H9 (cell line): Measurements from ENCODE around the gene KCNE4. TPM values are rescaled to one million over a fixed set of nuclear protein-coding genes. Genes with fewer than 3 reads are reported as not detected.

Experiments
- DNase-seq: peaks from one replicate; pipeline ENCODE4 v3.0.0-alpha.2; 2017
- H2AFZ ChIP-seq: one replicate; pipeline ENCODE4 v1.6.1; 2013; ENCODE audit warnings: mild to moderate bottlenecking, low read length, control low read depth, moderate library complexity
- H2AK5ac ChIP-seq: 2 replicates; pipeline ENCODE4 v1.6.1; 2013; ENCODE audit warnings: low read length, control low read depth, mixed read lengths; ENCODE audit not compliant: insufficient read length
- H2BK120ac ChIP-seq: one replicate; pipeline ENCODE4 v1.6.1; 2013; ENCODE audit warnings: low read depth, mild to moderate bottlenecking, low read length, control low read depth, inconsistent platforms; ENCODE audit not compliant: poor library complexity, severe bottlenecking
- H2BK12ac ChIP-seq: 2 replicates; pipeline ENCODE4 v1.6.1; 2013; ENCODE audit warnings: low read length, control low read depth, mixed read lengths, low read depth; ENCODE audit not compliant: insufficient read length
- H2BK15ac ChIP-seq: 2 replicates; pipeline ENCODE4 v1.6.1; 2013; ENCODE audit warnings: low read depth, low read length, control low read depth
- H2BK20ac ChIP-seq: one replicate; pipeline ENCODE4 v1.6.1; 2013; ENCODE audit warnings: low read depth, mild to moderate bottlenecking, low read length, control low read depth, inconsistent platforms; ENCODE audit not compliant: poor library complexity, severe bottlenecking
- H2BK5ac ChIP-seq: 2 replicates; pipeline ENCODE4 v1.6.1; 2013; ENCODE audit warnings: low read length, control low read depth, mixed read lengths; ENCODE audit not compliant: insufficient read length
- H3K14ac ChIP-seq: 2 replicates; pipeline ENCODE4 v1.6.1; 2013; ENCODE audit warnings: low read length, control low read depth; ENCODE audit not compliant: insufficient read depth
- H3K18ac ChIP-seq: 2 replicates; pipeline ENCODE4 v1.6.1; 2013; ENCODE audit warnings: low read depth, mild to moderate bottlenecking, mixed read lengths, low read length, control low read depth; ENCODE audit not compliant: insufficient read length
- H3K23ac ChIP-seq: 2 replicates; pipeline ENCODE4 v1.6.1; 2013; ENCODE audit warnings: low read length, control low read depth, mixed read lengths, low read depth; ENCODE audit not compliant: insufficient read length
- H3K23me2 ChIP-seq: 2 replicates; pipeline ENCODE4 v1.6.1; 2013; ENCODE audit warnings: low read depth, mild to moderate bottlenecking, mixed read lengths, low read length, control low read depth; ENCODE audit not compliant: insufficient read length, poor library complexity, severe bottlenecking
- H3K27ac ChIP-seq: 2 replicates; pipeline ENCODE4 v1.5.1; 2013; ENCODE audit warnings: low read length, control low read depth, mixed read lengths, low read depth; ENCODE audit not compliant: insufficient read length
- H3K27me3 ChIP-seq: 2 replicates; pipeline ENCODE4 v1.6.1; 2013; ENCODE audit warnings: low read length, control low read depth, inconsistent platforms; ENCODE audit not compliant: insufficient read depth
- H3K4ac ChIP-seq: 2 replicates; pipeline ENCODE4 v1.6.1; 2013; ENCODE audit warnings: low read depth, mild to moderate bottlenecking, control low read depth, inconsistent platforms, low read length, moderate library complexity
- H3K4me1 ChIP-seq: 2 replicates; pipeline ENCODE4 v1.6.1; 2013; ENCODE audit warnings: low read length, control low read depth, inconsistent platforms; ENCODE audit not compliant: insufficient read depth
- H3K4me2 ChIP-seq: 2 replicates; pipeline ENCODE4 v1.6.1; 2013; ENCODE audit warnings: low read length, control low read depth, mixed read lengths; ENCODE audit not compliant: insufficient read length, insufficient read depth
- H3K56ac ChIP-seq: 2 replicates; pipeline ENCODE4 v1.6.1; 2013; ENCODE audit warnings: low read depth, mild to moderate bottlenecking, mixed read lengths, low read length, control low read depth; ENCODE audit not compliant: insufficient read length
- H3K79me1 ChIP-seq: 2 replicates; pipeline ENCODE4 v1.6.1; 2013; ENCODE audit warnings: low read depth, mild to moderate bottlenecking, moderate library complexity, low read length, control low read depth, inconsistent platforms; ENCODE audit not compliant: insufficient read depth, poor library complexity, severe bottlenecking
- H3K79me2 ChIP-seq: 2 replicates; pipeline ENCODE4 v1.6.1; 2013; ENCODE audit warnings: low read length, control low read depth, inconsistent platforms; ENCODE audit not compliant: insufficient read depth
- H3K9ac ChIP-seq: 2 replicates; pipeline ENCODE4 v1.6.1; 2013; ENCODE audit warnings: low read length, control low read depth, mixed read lengths; ENCODE audit not compliant: insufficient read length; ENCODE audit errors: extremely low read depth
- H3K9me3 ChIP-seq: one replicate; pipeline ENCODE4 v1.6.1; 2013; ENCODE audit warnings: low read depth, low read length, inconsistent platforms; ENCODE audit not compliant: control insufficient read depth
- H3T11ph ChIP-seq: one replicate; pipeline ENCODE4 v1.6.1; 2013; ENCODE audit warnings: mild to moderate bottlenecking, low read length, control low read depth, inconsistent platforms
- H4K20me1 ChIP-seq: one replicate; pipeline ENCODE4 v1.6.1; 2013; ENCODE audit not compliant: control insufficient read depth, insufficient read length, insufficient read depth
- H4K5ac ChIP-seq: 2 replicates; pipeline ENCODE4 v1.6.1; 2013; ENCODE audit warnings: low read depth, mild to moderate bottlenecking, mixed read lengths, low read length, control low read depth; ENCODE audit not compliant: insufficient read length
- H4K8ac ChIP-seq: replicated peaks from 2 replicates; pipeline ENCODE4 v1.6.1; 2013; ENCODE audit warnings: low read length, control low read depth, mixed read lengths, low read depth; ENCODE audit not compliant: insufficient read length
- H4K91ac ChIP-seq: 2 replicates; pipeline ENCODE4 v1.6.1; 2013; ENCODE audit warnings: low read depth, mild to moderate bottlenecking, moderate library complexity, mixed read lengths, low read length, control low read depth; ENCODE audit not compliant: insufficient read length
- H3K27ac Mint-ChIP-seq, 3 experiments: 2 replicates in 2 of 3; 3 replicates in 1 of 3; pipeline ENCODE4 v1.8.0; 2020 to 2021; ENCODE audit warnings: mixed read lengths in 3 of 3, mild to moderate bottlenecking in 1 of 3, moderate library complexity in 1 of 3
- H3K27me3 Mint-ChIP-seq: 2 replicates; pipeline ENCODE4 v1.8.0; 2021; ENCODE audit warnings: low read depth, mild to moderate bottlenecking, moderate library complexity, mixed read lengths
- H3K36me3 Mint-ChIP-seq, 3 experiments: 2 replicates in 2 of 3; 3 replicates in 1 of 3; pipeline ENCODE4 v1.8.0; 2020 to 2021; ENCODE audit warnings: low read depth in 3 of 3, mixed read lengths in 3 of 3; ENCODE audit not compliant: insufficient read depth in 1 of 3
- H3K4me1 Mint-ChIP-seq, 2 experiments: 2 replicates each; pipeline ENCODE4 v1.8.0; 2020; ENCODE audit warnings: mixed read lengths in 2 of 2
- H3K4me3 Mint-ChIP-seq, 2 experiments: 2 replicates in 1 of 2; 3 replicates in 1 of 2; pipeline ENCODE4 v1.8.0; 2020 to 2021; ENCODE audit warnings: mild to moderate bottlenecking in 2 of 2, mixed read lengths in 2 of 2, moderate library complexity in 1 of 2
- H3K9me3 Mint-ChIP-seq, 2 experiments: 2 replicates in 1 of 2; 3 replicates in 1 of 2; pipeline ENCODE4 v1.8.0; 2020; ENCODE audit warnings: mild to moderate bottlenecking in 2 of 2, mixed read lengths in 2 of 2, moderate library complexity in 1 of 2
- CTCF ChIP-seq: fragments of 200-600 bp; sonication (generic); conservative IDR thresholded peaks from 3 replicates; pipeline ENCODE4 v1.8.0; 2021; ENCODE audit warnings: antibody characterized with exemption, mild to moderate bottlenecking
- WGBS: extraction: QIAGEN DNeasy Blood & Tissue Kit; methylation state at CpG from one replicate; pipeline ENCODE4 v1.1.7; 2013; ENCODE audit warnings: missing lambda C conversion rate, low lambda C conversion rate, mixed read lengths; ENCODE audit not compliant: insufficient read length; ENCODE audit errors: extremely low coverage; 5-methylcytosine and 5-hydroxymethylcytosine counted together
- total RNA-seq: library from RNA; stranded (reverse); gene quantifications from 2 replicates; pipeline ENCODE4 v1.2.1, GENCODE V29; 2021

The KCNE4 gene
- total RNA-seq, 1 experiment from 2014 or later = 0.24 TPM

- Histone ChIP-seq H3K9me3 (no peaks in the 10 kb centered on the region), H2BK5ac (no peak overlapping the region), H2BK120ac (no peak overlapping the region), H2BK12ac (no peak overlapping the region), H3K23me2 (no peaks in the 10 kb centered on the region), H3K14ac (no peak overlapping the region), H3K56ac (no peak overlapping the region), H3K4me1 (no peaks in the 10 kb centered on the region), H2BK20ac (no peak overlapping the region), H2AFZ (no peak overlapping the region), H4K8ac (no peak overlapping the region), H3K79me1 (no peaks in the 10 kb centered on the region), H3K18ac (no peak overlapping the region), H3K4ac (no peak overlapping the region), H3K9ac (no peak overlapping the region), H4K20me1 (no peaks in the 10 kb centered on the region), H3K27me3 (no peaks in the 10 kb centered on the region), H3K79me2 (no peaks in the 10 kb centered on the region), H3K27ac (no peak overlapping the region), H3K4me2 (no peak overlapping the region), H3K23ac (no peak overlapping the region), H4K5ac (no peak overlapping the region), H4K91ac (no peak overlapping the region), H2AK5ac (no peak overlapping the region), H3T11ph (no peak overlapping the region), H2BK15ac (no peak overlapping the region)
- Mint-ChIP-seq H3K4me1 (no peaks in the 10 kb centered on the region), H3K27ac (no peak overlapping the region), H3K9me3 (peaks cover 2% of the 10 kb centered on the region in 2 experiments; a peak in 3 of 5 replicates), H3K4me3 (no peak overlapping the region), H3K27me3 (peaks cover 1% of the 10 kb centered on the region), H3K36me3 (no peaks in the 10 kb centered on the region; a peak in 1 of 7 replicates)
- no peak for TF ChIP-seq CTCF
- DNase-seq = no peak
- WGBS = no CpG with 5 or more reads among the region's 3 CpGs
Observed at GRCh38 chr2:223010641-223011040, 41.3 kb upstream of the KCNE4 start.
